ENCODE measurements around the gene KRT75. TPM values are rescaled to one million over a fixed set of nuclear protein-coding genes. Genes with fewer than 3 reads are reported as not detected.

KRT75 gene
- total RNA-seq, 1 donor from 2014 or later, result not detected

- DNase-seq (ENCODE audit: extremely low spot score, unreplicated experiment), result no peak
- Mint-ChIP-seq H3K27me3 (ENCODE audit: unreplicated experiment) (peaks cover 33% of the 10 kb centered on the region), H3K36me3 (ENCODE audit: unreplicated experiment) (no peaks in the 10 kb centered on the region), H3K9me3 (ENCODE audit: unreplicated experiment) (no peaks in the 10 kb centered on the region), H3K27ac (ENCODE audit: unreplicated experiment) (no peak overlapping the region), H3K4me1 (ENCODE audit: unreplicated experiment) (peaks cover 11% of the 10 kb centered on the region), H3K4me3 (ENCODE audit: unreplicated experiment) (no peak overlapping the region)
- no peak for TF ChIP-seq CTCF (IDR thresholded peaks at IDR 0.05)
These were observed 16.4 kb downstream of the KRT75 start for GRCh38 chr12:52417740-52418139.

- Mint-ChIP-seq H3K27ac (ENCODE audit: unreplicated experiment) (no peak overlapping the region), H3K9me3 (ENCODE audit: unreplicated experiment) (no peaks in the 10 kb centered on the region), H3K27me3 (ENCODE audit: unreplicated experiment) (peaks cover 24% of the 10 kb centered on the region), H3K4me3 (ENCODE audit: unreplicated experiment) (no peak overlapping the region), H3K36me3 (ENCODE audit: unreplicated experiment) (no peaks in the 10 kb centered on the region), H3K4me1 (ENCODE audit: unreplicated experiment) (peaks cover 11% of the 10 kb centered on the region)
- DNase-seq (ENCODE audit: extremely low spot score, unreplicated experiment), result no peak
- no peak for TF ChIP-seq CTCF (IDR thresholded peaks at IDR 0.05)
These were observed 17.4 kb downstream of the KRT75 start for GRCh38 chr12:52416795-52417194.

GRCh38 chr12:52415870-52416750 lies 18.1 kb downstream of the KRT75 start:
- Mint-ChIP-seq H3K36me3 (ENCODE audit: unreplicated experiment) (no peaks in the 10 kb centered on the region), H3K4me1 (ENCODE audit: unreplicated experiment) (peaks cover 11% of the 10 kb centered on the region), H3K4me3 (ENCODE audit: unreplicated experiment) (no peak overlapping the region), H3K9me3 (ENCODE audit: unreplicated experiment) (no peaks in the 10 kb centered on the region), H3K27ac (ENCODE audit: unreplicated experiment) (no peak overlapping the region), H3K27me3 (ENCODE audit: unreplicated experiment) (peaks cover 17% of the 10 kb centered on the region)
- DNase-seq (ENCODE audit: extremely low spot score, unreplicated experiment), result no peak
- no peak for TF ChIP-seq CTCF (IDR thresholded peaks at IDR 0.05)

GRCh38 chr12:52414936-52415335 lies 19.2 kb downstream of the KRT75 start:
- Mint-ChIP-seq H3K36me3 (ENCODE audit: unreplicated experiment) (no peaks in the 10 kb centered on the region), H3K4me1 (ENCODE audit: unreplicated experiment) (peaks cover 11% of the 10 kb centered on the region), H3K9me3 (ENCODE audit: unreplicated experiment) (no peaks in the 10 kb centered on the region), H3K27me3 (ENCODE audit: unreplicated experiment) (peaks cover 10% of the 10 kb centered on the region), H3K4me3 (ENCODE audit: unreplicated experiment) (no peak overlapping the region), H3K27ac (ENCODE audit: unreplicated experiment) (no peak overlapping the region)
- no peak for DNase-seq (ENCODE audit: extremely low spot score, unreplicated experiment)
- TF ChIP-seq CTCF (IDR thresholded peaks at IDR 0.05), result no peak

- H3K27ac Mint-ChIP-seq (ENCODE audit: unreplicated experiment), result no peak overlapping the region
- DNase-seq (ENCODE audit: extremely low spot score, unreplicated experiment), result no peak
- peaks cover 8% of the 10 kb centered on the region for H3K4me1 Mint-ChIP-seq (ENCODE audit: unreplicated experiment)
- H3K9me3 Mint-ChIP-seq (ENCODE audit: unreplicated experiment), result no peaks in the 10 kb centered on the region
- TF ChIP-seq CTCF (IDR thresholded peaks at IDR 0.05), result no peak
- H3K4me3 Mint-ChIP-seq (ENCODE audit: unreplicated experiment), result no peak overlapping the region
- H3K36me3 Mint-ChIP-seq (ENCODE audit: unreplicated experiment), result no peaks in the 10 kb centered on the region
- peaks cover 6% of the 10 kb centered on the region for H3K27me3 Mint-ChIP-seq (ENCODE audit: unreplicated experiment)
These were observed 20.3 kb downstream of the KRT75 start for GRCh38 chr12:52413782-52414345.
